K562 (cell line): Measurements from ENCODE around the gene RAB12. TPM values are rescaled to one million over a fixed set of nuclear protein-coding genes. Genes with fewer than 3 reads are reported as not detected.

Experiments used
- ATAC-seq: fragments of 200-7000 bp; cut with Tn5 transposase; 3 replicates; pipeline ENCODE4 v1.9.1; 2020; ENCODE audit warnings: moderate library complexity
- BruUV-seq: library from RNA; stranded (reverse); fragments of 400-500 nt; replicated peaks from 2 replicates; lab custom pipeline; 2021; lab: Mats Ljungman, UMichigan
- CTCF ChIA-PET: fragments of 300-600 bp; formaldehyde crosslinking; extraction: SDS; loops from one replicate; lab custom pipeline; 2021; ENCODE audit warnings: low intra/inter-chr PET ratio; lab: Yijun Ruan, JAX
- POLR2A ChIA-PET: fragments of 300-600, 350-650 bp; sonication (Branson Sonifier 250); formaldehyde crosslinking; extraction: SDS; loops from one replicate; lab custom pipeline; 2021; ENCODE audit warnings: antibody characterized with exemption, inconsistent platforms; lab: Yijun Ruan, JAX
- DNase-seq, 4 experiments: peaks; one replicate each; pipeline versions ENCODE4 v3.0.0 to v3.0.0-alpha.2; 2011 to 2018; ENCODE audit warnings: low spot score in 3 of 4, mixed read lengths in 3 of 4; ENCODE audit errors: extremely low read depth in 1 of 4
- FAIRE-seq: peaks from 2 replicates; lab custom pipeline; 2011; peaks lifted over from hg19 to GRCh38; lab: Jason Lieb, UNC
- H2AFZ ChIP-seq: 2 replicates; pipeline ENCODE4 v1.6.0; 2011; ENCODE audit warnings: low read depth, low read length, control low read depth, inconsistent platforms
- H3K27ac ChIP-seq: fragments of 200-600 bp; 3 replicates; pipeline ENCODE4 v1.8.0; 2011; ENCODE audit warnings: low read depth, mild to moderate bottlenecking, control low read depth, inconsistent platforms, low read length, moderate library complexity, mixed read lengths; ENCODE audit errors: extremely low read depth
- H3K27me3 ChIP-seq, 2 experiments: fragments of 300-600 bp in 1 of 2; 2 replicates in 1 of 2; 3 replicates in 1 of 2; pipeline versions ENCODE4 v1.6.0 to v1.8.0; 2011; ENCODE audit warnings: inconsistent platforms in 2 of 2, low read length in 2 of 2, mild to moderate bottlenecking in 1 of 2, mixed read lengths in 1 of 2, moderate library complexity in 1 of 2; ENCODE audit not compliant: control insufficient read depth in 2 of 2, insufficient read depth in 2 of 2
- H3K36me3 ChIP-seq: fragments of 300-600 bp; 3 replicates; pipeline ENCODE4 v1.8.0; 2011; ENCODE audit warnings: mild to moderate bottlenecking, low read length, inconsistent platforms; ENCODE audit not compliant: control insufficient read depth, insufficient read depth
- H3K4me1 ChIP-seq, 2 experiments: fragments of 200-600 bp in 1 of 2; replicated peaks in 1 of 2; 2 replicates in 1 of 2; 3 replicates in 1 of 2; pipeline versions ENCODE4 v1.5.1 to v1.8.0; 2011; ENCODE audit warnings: inconsistent platforms in 2 of 2, low read length in 2 of 2, mild to moderate bottlenecking in 1 of 2, mixed read lengths in 1 of 2, moderate library complexity in 1 of 2; ENCODE audit not compliant: control insufficient read depth in 2 of 2, insufficient read depth in 2 of 2
- H3K4me2 ChIP-seq: 2 replicates; pipeline ENCODE4 v1.6.1; 2011; ENCODE audit warnings: low read length, control low read depth, inconsistent platforms, mixed read lengths; ENCODE audit not compliant: insufficient read depth
- H3K4me3 ChIP-seq: fragments of 200-600 bp; sonication (generic), shearing (Covaris generic); 2 replicates; pipeline ENCODE4 v1.5.1; 2016; ENCODE audit warnings: control low read depth, inconsistent platforms
- H3K79me2 ChIP-seq: fragments of 200-600 bp; 3 replicates; pipeline ENCODE4 v1.8.0; 2011; ENCODE audit warnings: low read length, inconsistent platforms; ENCODE audit not compliant: control insufficient read depth, insufficient read depth
- H3K9ac ChIP-seq, 2 experiments: 2 replicates each; pipeline versions ENCODE4 v1.6.0 to v1.6.1; 2011; ENCODE audit warnings: low read depth in 2 of 2, low read length in 2 of 2, control low read depth in 1 of 2, inconsistent platforms in 1 of 2, mild to moderate bottlenecking in 1 of 2, mixed read lengths in 1 of 2; ENCODE audit not compliant: insufficient read depth in 1 of 2
- H3K9me1 ChIP-seq: one replicate; pipeline ENCODE4 v1.6.0; 2011; ENCODE audit warnings: inconsistent platforms, mild to moderate bottlenecking, low read length, moderate library complexity; ENCODE audit not compliant: control insufficient read depth, insufficient read depth
- H3K9me3 ChIP-seq: replicated peaks from 2 replicates; pipeline ENCODE4 v1.5.1; 2011; ENCODE audit warnings: low read depth, low read length, inconsistent platforms; ENCODE audit not compliant: control insufficient read depth, insufficient read depth
- H4K20me1 ChIP-seq: replicated peaks from 2 replicates; pipeline ENCODE4 v1.6.1; 2011; ENCODE audit warnings: low read length, inconsistent platforms, mixed read lengths; ENCODE audit not compliant: control insufficient read depth, insufficient read depth
- CBX8 ChIP-seq: fragments of 200-600 bp; sonication (generic); IDR thresholded peaks from 2 replicates; pipeline ENCODE4 v1.6.1; 2012; ENCODE audit warnings: borderline replicate concordance, mixed run types, low read depth, mild to moderate bottlenecking, moderate library complexity, mixed read lengths, low read length, control low read depth, inconsistent platforms; ENCODE audit not compliant: poor library complexity, severe bottlenecking; ENCODE audit errors: extremely low read depth
- CHD4 ChIP-seq: fragments of 200-600 bp; sonication (generic); IDR thresholded peaks from 3 replicates; pipeline ENCODE4 v1.6.1; 2012; ENCODE audit warnings: low read depth, mild to moderate bottlenecking, mixed read lengths, low read length, inconsistent platforms; ENCODE audit not compliant: insufficient read depth, insufficient replicate concordance, poor library complexity, severe bottlenecking
- ERF ChIP-seq: fragments of 450-650 bp; formaldehyde crosslinking; IDR thresholded peaks from 2 replicates; pipeline ENCODE4 v1.4.0; 2020; ENCODE audit warnings: mild to moderate bottlenecking, mixed read lengths
- MYC ChIP-seq, 2 experiments: fragments of 250-450 bp in 1 of 2; sonication (Bioruptor Pico) in 1 of 2; IDR thresholded peaks; 2 replicates each; pipeline versions ENCODE4 v1.5.1 to v1.6.1; 2012 to 2021; ENCODE audit warnings: low read depth in 2 of 2, borderline replicate concordance in 1 of 2, improper control_type of control experiment in 1 of 2, low read length in 1 of 2, mild to moderate bottlenecking in 1 of 2, moderate library complexity in 1 of 2
- POLR3G ChIP-seq: IDR thresholded peaks from 2 replicates; pipeline ENCODE4 v1.6.1; 2011; ENCODE audit not compliant: insufficient read length, insufficient replicate concordance; ENCODE audit errors: extremely low read depth
- RAD51 ChIP-seq: fragments of 450-650 bp; IDR thresholded peaks from 2 replicates; pipeline ENCODE4 v1.7.1; 2016; ENCODE audit warnings: low read depth, mild to moderate bottlenecking, borderline replicate concordance
- ZNF778 ChIP-seq: fragments of 450-650 bp; formaldehyde crosslinking; IDR thresholded peaks from 2 replicates; pipeline ENCODE4 v1.4.0; 2020; ENCODE audit warnings: mild to moderate bottlenecking, moderate library complexity
- WGBS: fragments of 100-300 bp; shearing (Covaris generic); methylation state at CpG from one replicate; pipeline ENCODE4 v1.1.6; 2016; ENCODE audit warnings: low coverage, mixed read lengths; ENCODE audit not compliant: insufficient coverage; ENCODE audit errors: missing lambda C conversion rate; 5-methylcytosine and 5-hydroxymethylcytosine counted together
- in situ Hi-C: fragments of 300-500 bp; cut with MboI; formaldehyde crosslinking; loops from 4 replicates; pipeline ENCODE4 v1.15.0; 2018; ENCODE audit warnings: inconsistent platforms, mixed read lengths
- intact Hi-C: fragments of 100-400 bp; cut with micrococcal nuclease; formaldehyde crosslinking; loops from 2 replicates; pipeline ENCODE4 v1.14.2; 2022
- polyA plus RNA-seq, 8 experiments: library from polyadenylated mRNA; depleted of rRNA in 4 of 8; stranded (reverse) in 5 of 8; unstranded in 3 of 8; fragments of >200 nt; fragmentation: Nextera tagmentation in 2 of 8; fragmentation: Illumina TruSeq in 1 of 8; extraction: Ambion mirVana in 2 of 8; extraction: Trizol in 1 of 8; gene quantifications; 2 replicates each; pipeline versions ENCODE4 v1.2.1 to v1.2.3, GENCODE V29; 2011 to 2014; ENCODE audit warnings: inconsistent platforms in 1 of 8, missing spikeins in 1 of 8
- total RNA-seq, 7 experiments: library from RNA; depleted of rRNA in 6 of 7; stranded (reverse); fragments of >200 nt in 6 of 7; fragmentation: Illumina TruSeq in 2 of 7; extraction: Trizol in 2 of 7; gene quantifications; 2 replicates each; pipeline versions ENCODE4 v1.2.1 to v1.2.3, GENCODE V29; 2011 to 2021; ENCODE audit warnings: low replicate concordance in 1 of 7
- TF ChIP-seq, protein P1 (sequence below): sonication (generic); formaldehyde crosslinking; IDR thresholded peaks from 2 replicates; pipeline ENCODE4 v1.8.0; 2022; ENCODE audit warnings: mild to moderate bottlenecking, missing genetic modification reagents
- TF ChIP-seq, protein P2 (sequence below): fragments of 250-450 bp; sonication (Bioruptor Pico); IDR thresholded peaks from 2 replicates; pipeline ENCODE4 v1.4.0; 2020
- TF ChIP-seq, protein P3 (sequence below): fragments of 450-650 bp; formaldehyde crosslinking; IDR thresholded peaks from 2 replicates; pipeline ENCODE4 v1.4.0; 2022; ENCODE audit warnings: missing genetic modification characterization

Gene RAB12
- total and polyA plus RNA-seq, 9 of the 15 experiments (the other 6 are each of a cell fraction or from before 2014, with no cell fraction given) = 0.48 to 21.6 (median 18.8) TPM

DNA sequence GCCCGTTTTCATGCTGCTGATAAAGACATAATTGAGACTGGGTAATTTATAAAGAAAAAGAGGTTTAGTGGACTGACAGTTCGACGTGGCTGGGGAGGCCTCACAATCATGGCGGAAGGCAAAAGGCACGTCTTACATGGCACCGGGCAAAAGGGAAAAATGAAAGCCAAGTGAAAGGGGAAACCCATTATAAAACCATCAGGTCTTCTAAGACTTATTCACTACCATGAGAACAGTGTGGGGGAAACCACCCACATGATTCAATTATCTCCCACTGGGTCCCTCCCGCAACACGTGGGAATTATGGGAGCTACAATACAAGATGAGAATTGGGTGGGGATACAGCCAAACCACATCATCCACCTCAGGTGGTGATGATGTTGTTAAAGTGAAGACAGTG, 3.3 kb upstream of the RAB12 start:
- Histone ChIP-seq H3K9me3 (no peaks in the 10 kb centered on the region), H3K27ac (no peak overlapping the region), H4K20me1 (no peaks in the 10 kb centered on the region; the same call in 1 of the 2 replicates), H3K9me1 (no peaks in the 10 kb centered on the region), H3K4me3 (no peak overlapping the region), H3K79me2 (peaks cover 14% of the 10 kb centered on the region), H3K9ac (no peak overlapping the region), H2AFZ (no peak overlapping the region), H3K36me3 (no peaks in the 10 kb centered on the region), H3K27me3 (no peaks in the 10 kb centered on the region; a peak in 1 of 5 replicates), H3K4me1 (peaks cover 4 to 22% of the 10 kb centered on the region in 2 experiments; a peak in 4 of 5 replicates), H3K4me2 (no peak overlapping the region)
- FAIRE-seq = no peak
- intact Hi-C loops (no loop called here), in situ Hi-C loops (no loop called here)
- ATAC-seq = no peak
- no peak for DNase-seq
- ChIA-PET POLR2A (interaction anchor here (0.7 kb wide), 1 partner anchor 1646 kb away, joined by 4 read pairs; no protein-coding TSS in a partner anchor), CTCF (no interaction called here)
- no TSS peak for BruUV-seq
- 38% methylated on average over 8 of the region's 8 CpGs for WGBS
- TF ChIP-seq, protein P1, sequence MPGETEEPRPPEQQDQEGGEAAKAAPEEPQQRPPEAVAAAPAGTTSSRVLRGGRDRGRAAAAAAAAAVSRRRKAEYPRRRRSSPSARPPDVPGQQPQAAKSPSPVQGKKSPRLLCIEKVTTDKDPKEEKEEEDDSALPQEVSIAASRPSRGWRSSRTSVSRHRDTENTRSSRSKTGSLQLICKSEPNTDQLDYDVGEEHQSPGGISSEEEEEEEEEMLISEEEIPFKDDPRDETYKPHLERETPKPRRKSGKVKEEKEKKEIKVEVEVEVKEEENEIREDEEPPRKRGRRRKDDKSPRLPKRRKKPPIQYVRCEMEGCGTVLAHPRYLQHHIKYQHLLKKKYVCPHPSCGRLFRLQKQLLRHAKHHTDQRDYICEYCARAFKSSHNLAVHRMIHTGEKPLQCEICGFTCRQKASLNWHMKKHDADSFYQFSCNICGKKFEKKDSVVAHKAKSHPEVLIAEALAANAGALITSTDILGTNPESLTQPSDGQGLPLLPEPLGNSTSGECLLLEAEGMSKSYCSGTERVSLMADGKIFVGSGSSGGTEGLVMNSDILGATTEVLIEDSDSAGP (CRISPR knock-in tag) = no peak
- TF ChIP-seq RAD51 = no peak
- no peak for TF ChIP-seq ERF (CRISPR knock-in tag)
- TF ChIP-seq MYC (IDR thresholded peaks at IDR 0.05; ENCODE audit: low read depth, low read length) = no peak
- TF ChIP-seq MYC (CRISPR knock-in tag; IDR thresholded peaks at IDR 0.05; ENCODE audit: borderline replicate concordance, low read depth) = no peak
- TF ChIP-seq, protein P2, sequence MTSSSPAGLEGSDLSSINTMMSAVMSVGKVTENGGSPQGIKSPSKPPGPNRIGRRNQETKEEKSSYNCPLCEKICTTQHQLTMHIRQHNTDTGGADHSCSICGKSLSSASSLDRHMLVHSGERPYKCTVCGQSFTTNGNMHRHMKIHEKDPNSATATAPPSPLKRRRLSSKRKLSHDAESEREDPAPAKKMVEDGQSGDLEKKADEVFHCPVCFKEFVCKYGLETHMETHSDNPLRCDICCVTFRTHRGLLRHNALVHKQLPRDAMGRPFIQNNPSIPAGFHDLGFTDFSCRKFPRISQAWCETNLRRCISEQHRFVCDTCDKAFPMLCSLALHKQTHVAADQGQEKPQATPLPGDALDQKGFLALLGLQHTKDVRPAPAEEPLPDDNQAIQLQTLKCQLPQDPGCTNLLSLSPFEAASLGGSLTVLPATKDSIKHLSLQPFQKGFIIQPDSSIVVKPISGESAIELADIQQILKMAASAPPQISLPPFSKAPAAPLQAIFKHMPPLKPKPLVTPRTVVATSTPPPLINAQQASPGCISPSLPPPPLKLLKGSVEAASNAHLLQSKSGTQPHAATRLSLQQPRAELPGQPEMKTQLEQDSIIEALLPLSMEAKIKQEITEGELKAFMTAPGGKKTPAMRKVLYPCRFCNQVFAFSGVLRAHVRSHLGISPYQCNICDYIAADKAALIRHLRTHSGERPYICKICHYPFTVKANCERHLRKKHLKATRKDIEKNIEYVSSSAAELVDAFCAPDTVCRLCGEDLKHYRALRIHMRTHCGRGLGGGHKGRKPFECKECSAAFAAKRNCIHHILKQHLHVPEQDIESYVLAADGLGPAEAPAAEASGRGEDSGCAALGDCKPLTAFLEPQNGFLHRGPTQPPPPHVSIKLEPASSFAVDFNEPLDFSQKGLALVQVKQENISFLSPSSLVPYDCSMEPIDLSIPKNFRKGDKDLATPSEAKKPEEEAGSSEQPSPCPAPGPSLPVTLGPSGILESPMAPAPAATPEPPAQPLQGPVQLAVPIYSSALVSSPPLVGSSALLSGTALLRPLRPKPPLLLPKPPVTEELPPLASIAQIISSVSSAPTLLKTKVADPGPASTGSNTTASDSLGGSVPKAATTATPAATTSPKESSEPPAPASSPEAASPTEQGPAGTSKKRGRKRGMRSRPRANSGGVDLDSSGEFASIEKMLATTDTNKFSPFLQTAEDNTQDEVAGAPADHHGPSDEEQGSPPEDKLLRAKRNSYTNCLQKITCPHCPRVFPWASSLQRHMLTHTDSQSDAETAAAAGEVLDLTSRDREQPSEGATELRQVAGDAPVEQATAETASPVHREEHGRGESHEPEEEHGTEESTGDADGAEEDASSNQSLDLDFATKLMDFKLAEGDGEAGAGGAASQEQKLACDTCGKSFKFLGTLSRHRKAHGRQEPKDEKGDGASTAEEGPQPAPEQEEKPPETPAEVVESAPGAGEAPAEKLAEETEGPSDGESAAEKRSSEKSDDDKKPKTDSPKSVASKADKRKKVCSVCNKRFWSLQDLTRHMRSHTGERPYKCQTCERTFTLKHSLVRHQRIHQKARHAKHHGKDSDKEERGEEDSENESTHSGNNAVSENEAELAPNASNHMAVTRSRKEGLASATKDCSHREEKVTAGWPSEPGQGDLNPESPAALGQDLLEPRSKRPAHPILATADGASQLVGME (CRISPR knock-in tag) = no peak
- TF ChIP-seq CHD4 = no peak
- TF ChIP-seq ZNF778 (CRISPR knock-in tag) = no peak
- TF ChIP-seq POLR3G = no peak
- TF ChIP-seq CBX8 = no peak
- TF ChIP-seq, protein P3, sequence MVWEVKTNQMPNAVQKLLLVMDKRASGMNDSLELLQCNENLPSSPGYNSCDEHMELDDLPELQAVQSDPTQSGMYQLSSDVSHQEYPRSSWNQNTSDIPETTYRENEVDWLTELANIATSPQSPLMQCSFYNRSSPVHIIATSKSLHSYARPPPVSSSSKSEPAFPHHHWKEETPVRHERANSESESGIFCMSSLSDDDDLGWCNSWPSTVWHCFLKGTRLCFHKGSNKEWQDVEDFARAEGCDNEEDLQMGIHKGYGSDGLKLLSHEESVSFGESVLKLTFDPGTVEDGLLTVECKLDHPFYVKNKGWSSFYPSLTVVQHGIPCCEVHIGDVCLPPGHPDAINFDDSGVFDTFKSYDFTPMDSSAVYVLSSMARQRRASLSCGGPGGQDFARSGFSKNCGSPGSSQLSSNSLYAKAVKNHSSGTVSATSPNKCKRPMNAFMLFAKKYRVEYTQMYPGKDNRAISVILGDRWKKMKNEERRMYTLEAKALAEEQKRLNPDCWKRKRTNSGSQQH (CRISPR knock-in tag) = no peak
